CD4-positive, CD25-positive, alpha-beta regulatory T cell (primary cell): ENCODE measurements around the gene SPINT2. TPM values are rescaled to one million over a fixed set of nuclear protein-coding genes. Genes with fewer than 3 reads are reported as not detected.

Source experiments
- ATAC-seq, 2 donors: fragments of 150-1000 bp; cut with Tn5 transposase; one replicate each; pipeline ENCODE4 v1.10.0; 2021; ENCODE audit warnings: low read depth in 2 of 2, moderate number of reproducible peaks in 2 of 2, moderate library complexity in 1 of 2
- DNase-seq, 3 donors: peaks; one replicate each; pipeline versions ENCODE4 v3.0.0 to v3.0.0-alpha.2; 2012 to 2022; ENCODE audit warnings: mixed read lengths in 1 of 3
- H3K27ac ChIP-seq: one replicate; pipeline ENCODE4 v1.7.0; 2013; ENCODE audit warnings: mild to moderate bottlenecking, low read length; ENCODE audit not compliant: insufficient read depth, poor library complexity, severe bottlenecking
- H3K27me3 ChIP-seq: one replicate; pipeline ENCODE4 v1.7.0; 2013; ENCODE audit warnings: low read length; ENCODE audit not compliant: control insufficient read depth, insufficient read depth
- H3K36me3 ChIP-seq: one replicate; pipeline ENCODE4 v1.7.0; 2013; ENCODE audit warnings: mild to moderate bottlenecking, low read length, moderate library complexity; ENCODE audit not compliant: control insufficient read depth, insufficient read depth
- H3K4me1 ChIP-seq: 2 replicates; pipeline ENCODE4 v1.7.0; 2013; ENCODE audit warnings: mild to moderate bottlenecking, low read length; ENCODE audit not compliant: insufficient read depth, control insufficient read depth, poor library complexity, severe bottlenecking
- H3K4me3 ChIP-seq: one replicate; pipeline ENCODE4 v1.7.0; 2013; ENCODE audit warnings: low read depth, mild to moderate bottlenecking, low read length, moderate library complexity
- H3K9me3 ChIP-seq, 2 experiments: 1 replicate in 1 of 2; 2 replicates in 1 of 2; pipeline ENCODE4 v1.7.0; 2013; ENCODE audit warnings: low read length in 2 of 2, mild to moderate bottlenecking in 1 of 2, moderate library complexity in 1 of 2; ENCODE audit not compliant: control insufficient read depth in 2 of 2
- H3K27ac Mint-ChIP-seq, 3 donors: one replicate each; pipeline ENCODE4 v1.8.0; 2020 to 2022; ENCODE audit warnings: mild to moderate bottlenecking in 3 of 3, mixed read lengths in 3 of 3, moderate library complexity in 2 of 3
- H3K27me3 Mint-ChIP-seq: one replicate; pipeline ENCODE4 v1.8.0; 2022; ENCODE audit warnings: mild to moderate bottlenecking, mixed read lengths
- H3K36me3 Mint-ChIP-seq: one replicate; pipeline ENCODE4 v1.8.0; 2020; ENCODE audit warnings: mixed read lengths
- H3K4me1 Mint-ChIP-seq, 4 donors: one replicate each; pipeline ENCODE4 v1.8.0; 2020 to 2022; ENCODE audit warnings: mixed read lengths in 4 of 4, mild to moderate bottlenecking in 1 of 4
- H3K4me3 Mint-ChIP-seq, 4 donors: one replicate each; pipeline ENCODE4 v1.8.0; 2020 to 2022; ENCODE audit warnings: mild to moderate bottlenecking in 4 of 4, mixed read lengths in 4 of 4, moderate library complexity in 3 of 4
- H3K9me3 Mint-ChIP-seq, 7 donors: one replicate each; pipeline ENCODE4 v1.8.0; 2020 to 2022; ENCODE audit warnings: mixed read lengths in 7 of 7, mild to moderate bottlenecking in 3 of 7, moderate library complexity in 2 of 7
- polyA plus RNA-seq, 4 donors: library from polyadenylated mRNA; unstranded; fragments of 300-500 nt; fragmentation: Illumina TruSeq; gene quantifications; one replicate each; pipeline ENCODE4 v1.2.3, GENCODE V29; 2021
- total RNA-seq: library from RNA; stranded (reverse); gene quantifications from one replicate; pipeline ENCODE4 v1.2.3, GENCODE V29; 2022

The SPINT2 gene
- total and polyA plus RNA-seq, 5 donors from 2014 or later, result 15.6 to 70.4 (median 40.0) TPM

- Histone ChIP-seq H3K27ac (no peak overlapping the region), H3K4me3 (no peak overlapping the region), H3K4me1 (peaks cover 3% of the 10 kb centered on the region), H3K36me3 (no peaks in the 10 kb centered on the region), H3K27me3 (no peaks in the 10 kb centered on the region), H3K9me3 (no peaks in the 10 kb centered on the region)
- no peaks in the 10 kb centered on the region for H3K36me3 Mint-ChIP-seq
- no peak for ATAC-seq
- DNase-seq, result no peak
- no peaks in the 10 kb centered on the region for H3K9me3 Mint-ChIP-seq
- no peak overlapping the region for H3K27ac Mint-ChIP-seq
- peaks cover 14% of the 10 kb centered on the region for H3K27me3 Mint-ChIP-seq
- H3K4me3 Mint-ChIP-seq, result no peak overlapping the region
- peaks cover 0 to 8% (median 3%) of the 10 kb centered on the region in 4 donors for H3K4me1 Mint-ChIP-seq
Observed at GRCh38 chr19:38247126-38247525, 17.2 kb upstream of the SPINT2 start.

GRCh38 chr19:38247734-38248268, 16.6 kb upstream of the SPINT2 start:
- Mint-ChIP-seq H3K36me3 (no peaks in the 10 kb centered on the region), H3K4me3 (no peak overlapping the region), H3K27me3 (peaks cover 12% of the 10 kb centered on the region), H3K9me3 (no peaks in the 10 kb centered on the region), H3K27ac (peak overlapping the region in 1 of 3 donors; percentile 18), H3K4me1 (peaks cover 0 to 8% (median 3%) of the 10 kb centered on the region in 4 donors)
- DNase-seq (no peak), ATAC-seq (no peak)
- Histone ChIP-seq H3K27me3 (no peaks in the 10 kb centered on the region), H3K4me1 (peaks cover 3% of the 10 kb centered on the region), H3K9me3 (no peaks in the 10 kb centered on the region), H3K36me3 (no peaks in the 10 kb centered on the region), H3K4me3 (no peak overlapping the region), H3K27ac (no peak overlapping the region)

DNA sequence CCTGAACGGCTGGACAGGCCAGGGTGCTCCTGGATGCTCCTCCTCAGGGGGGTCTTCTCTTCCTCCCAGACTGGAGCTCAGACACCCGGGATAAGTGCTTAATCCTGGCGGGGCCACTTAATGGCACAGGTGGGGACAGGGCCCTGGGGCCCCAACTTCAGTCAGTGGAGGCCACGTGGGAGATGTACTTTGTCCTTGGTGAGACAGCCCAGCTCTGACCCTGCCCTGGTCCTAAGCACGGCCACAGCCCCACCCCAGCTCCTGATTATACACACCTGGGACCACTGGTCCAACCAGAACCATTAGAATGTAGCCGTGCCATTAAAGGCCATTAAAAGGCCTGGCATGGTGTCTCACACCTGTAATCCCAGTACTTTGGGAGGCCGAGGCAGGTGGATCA, 16.0 kb upstream of the SPINT2 start:
- H3K4me3 Mint-ChIP-seq, result no peak overlapping the region
- DNase-seq (no peak), ATAC-seq (no peak)

DNA sequence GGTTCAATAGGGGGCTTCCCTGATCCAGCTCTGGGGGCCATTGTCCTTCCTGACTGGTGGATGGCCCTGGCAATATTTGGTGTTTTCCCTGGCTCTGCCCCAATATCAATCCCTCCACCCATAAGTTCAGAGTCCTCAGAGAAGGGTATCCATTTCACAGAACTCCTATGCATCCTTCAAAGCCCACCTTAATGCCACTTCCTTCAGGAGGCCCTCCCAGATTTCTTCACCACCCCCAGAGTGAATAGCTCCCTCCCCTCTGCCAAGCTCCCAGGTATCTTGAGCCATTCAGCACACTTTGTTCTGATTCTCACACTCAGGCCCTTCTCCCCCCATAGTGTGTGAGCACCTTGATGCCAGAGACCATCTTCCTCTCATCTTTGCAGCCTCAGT, 13.9 kb upstream of the SPINT2 start:
- no peaks in the 10 kb centered on the region for H3K4me1 ChIP-seq
- H3K27me3 ChIP-seq, result no peaks in the 10 kb centered on the region
- ATAC-seq (no peak), DNase-seq (no peak)
- H3K9me3 ChIP-seq, result no peaks in the 10 kb centered on the region
- Mint-ChIP-seq H3K4me1 (peaks cover 0 to 5% (median 3%) of the 10 kb centered on the region in 4 donors), H3K27me3 (peaks cover 12% of the 10 kb centered on the region), H3K9me3 (no peaks in the 10 kb centered on the region), H3K4me3 (no peak overlapping the region), H3K27ac (no peak overlapping the region), H3K36me3 (no peaks in the 10 kb centered on the region)
- H3K36me3 ChIP-seq, result no peaks in the 10 kb centered on the region
- H3K4me3 ChIP-seq, result no peak overlapping the region
- H3K27ac ChIP-seq, result no peak overlapping the region

More for the DNA sequence above, 16.0 kb upstream of the SPINT2 start:
- Histone ChIP-seq H3K36me3 (no peaks in the 10 kb centered on the region), H3K27me3 (no peaks in the 10 kb centered on the region), H3K27ac (no peak overlapping the region), H3K4me1 (peaks cover 3% of the 10 kb centered on the region), H3K9me3 (no peaks in the 10 kb centered on the region), H3K4me3 (no peak overlapping the region)
- Mint-ChIP-seq H3K4me1 (peaks cover 0 to 8% (median 3%) of the 10 kb centered on the region in 4 donors), H3K36me3 (no peaks in the 10 kb centered on the region), H3K9me3 (no peaks in the 10 kb centered on the region), H3K27ac (no peak overlapping the region), H3K27me3 (peaks cover 10% of the 10 kb centered on the region)

DNA sequence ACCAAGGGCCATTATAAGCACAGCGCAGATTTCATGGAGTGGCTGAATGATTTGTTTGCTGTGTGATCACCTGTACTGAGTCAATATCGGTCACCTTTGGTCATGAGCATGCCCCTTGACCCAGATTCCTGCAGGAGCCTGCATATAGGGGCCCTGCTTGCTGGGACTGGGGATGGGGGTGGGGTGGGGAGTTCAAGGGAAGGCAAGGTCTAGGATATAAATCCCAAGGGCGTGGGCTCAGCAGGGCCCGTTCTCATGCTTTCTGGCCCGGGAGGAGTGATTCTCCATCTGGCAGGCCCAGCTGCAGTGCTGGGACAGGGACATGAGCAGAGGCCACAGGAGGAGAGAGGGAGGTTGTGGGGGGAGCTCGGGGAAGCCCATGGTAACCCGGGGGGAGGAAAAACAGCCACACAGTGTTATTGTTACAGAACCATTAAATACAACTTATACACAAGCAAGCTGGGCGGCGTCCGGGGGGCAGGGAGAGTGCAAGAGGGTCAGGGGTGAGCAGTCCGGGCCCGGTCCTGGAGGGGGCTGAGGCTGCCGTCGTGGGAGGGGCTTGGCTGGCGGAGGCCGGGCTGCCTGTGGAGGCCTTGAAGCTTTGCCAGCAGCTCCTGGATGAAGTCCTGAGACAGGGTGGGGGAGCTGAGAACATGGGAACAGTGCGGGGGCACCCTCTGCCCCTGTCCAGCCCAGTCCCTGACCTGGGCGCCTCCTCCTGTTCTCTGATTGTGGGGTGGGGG, 13.4 kb upstream of the SPINT2 start:
- H3K4me1 ChIP-seq, result no peaks in the 10 kb centered on the region
- ATAC-seq, result no peak
- DNase-seq, result no peak
- H3K27ac ChIP-seq, result no peak overlapping the region
- peaks cover 17% of the 10 kb centered on the region for H3K27me3 Mint-ChIP-seq
- H3K27ac Mint-ChIP-seq, result no peak overlapping the region
- H3K36me3 ChIP-seq, result no peaks in the 10 kb centered on the region
- H3K4me3 ChIP-seq, result no peak overlapping the region
- no peaks in the 10 kb centered on the region for H3K9me3 ChIP-seq
- no peaks in the 10 kb centered on the region for H3K36me3 Mint-ChIP-seq
- H3K4me3 Mint-ChIP-seq, result no peak overlapping the region
- H3K27me3 ChIP-seq, result peaks cover 2% of the 10 kb centered on the region
- H3K9me3 Mint-ChIP-seq, result no peaks in the 10 kb centered on the region
- peaks cover 0 to 7% (median 3%) of the 10 kb centered on the region in 4 donors for H3K4me1 Mint-ChIP-seq

DNA sequence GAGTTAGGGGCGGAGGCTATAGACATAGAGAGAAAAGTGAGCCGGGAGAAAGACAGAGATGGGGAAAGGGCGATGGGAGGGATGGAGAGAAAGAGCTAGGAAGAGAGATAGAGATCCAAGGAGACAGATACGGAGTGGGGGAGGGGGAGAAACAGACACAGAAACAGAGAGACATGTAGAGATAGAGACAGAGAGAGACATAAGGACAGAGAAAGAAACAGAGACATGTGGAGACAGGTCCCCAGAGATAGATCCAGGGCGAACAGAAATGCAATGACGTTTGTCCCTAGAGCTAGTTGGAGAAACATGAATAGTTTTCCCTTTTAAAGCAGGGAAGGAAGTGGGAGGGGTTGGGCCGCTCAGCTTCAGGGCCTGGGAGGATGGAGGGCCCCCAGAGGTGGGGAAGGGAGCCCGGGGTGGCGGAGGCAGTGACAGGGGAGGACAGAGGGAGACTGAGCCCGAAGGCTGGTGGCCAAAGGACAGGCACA, 12.8 kb upstream of the SPINT2 start:
- Mint-ChIP-seq H3K9me3 (no peaks in the 10 kb centered on the region), H3K36me3 (no peaks in the 10 kb centered on the region), H3K4me3 (peak overlapping the region in 1 of 4 donors; percentile 7), H3K27me3 (peaks cover 18% of the 10 kb centered on the region), H3K4me1 (peaks cover 0 to 7% (median 4%) of the 10 kb centered on the region in 4 donors), H3K27ac (no peak overlapping the region)
- no peak for ATAC-seq
- no peak overlapping the region for H3K27ac ChIP-seq
- no peak for DNase-seq
- H3K4me3 ChIP-seq, result no peak overlapping the region
- H3K27me3 ChIP-seq, result peaks cover 2% of the 10 kb centered on the region
- H3K36me3 ChIP-seq, result no peaks in the 10 kb centered on the region
- no peaks in the 10 kb centered on the region for H3K9me3 ChIP-seq
- H3K4me1 ChIP-seq, result peaks cover 4% of the 10 kb centered on the region

DNA sequence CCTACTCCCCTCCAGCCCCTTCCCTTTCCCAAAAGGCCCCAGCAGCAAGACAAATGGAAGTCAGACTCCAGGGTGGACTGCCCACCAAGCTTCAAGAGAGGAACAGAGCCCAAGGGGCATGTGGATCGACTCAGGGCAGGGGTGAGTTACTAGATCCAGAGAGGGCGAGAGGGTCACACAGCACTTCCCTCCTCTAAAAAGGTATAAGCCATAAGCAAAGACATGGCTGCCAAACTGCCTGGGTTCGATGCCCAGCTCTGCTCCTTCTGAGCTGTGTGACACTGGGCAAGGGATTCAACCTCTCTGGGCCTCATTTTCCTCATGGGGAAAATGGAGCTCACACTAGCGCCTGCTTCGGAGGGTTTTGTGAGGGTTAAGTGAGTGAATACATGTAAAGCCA, 12.0 kb upstream of the SPINT2 start:
- H3K36me3 ChIP-seq, result no peaks in the 10 kb centered on the region
- Mint-ChIP-seq H3K27ac (no peak overlapping the region), H3K4me1 (peaks cover 0 to 8% (median 6%) of the 10 kb centered on the region in 4 donors), H3K36me3 (no peaks in the 10 kb centered on the region), H3K27me3 (peaks cover 26% of the 10 kb centered on the region), H3K9me3 (no peaks in the 10 kb centered on the region), H3K4me3 (no peak overlapping the region)
- ATAC-seq (no peak), DNase-seq (no peak)
- no peaks in the 10 kb centered on the region for H3K9me3 ChIP-seq
- H3K27ac ChIP-seq, result no peak overlapping the region
- peaks cover 4% of the 10 kb centered on the region for H3K4me1 ChIP-seq
- peaks cover 2% of the 10 kb centered on the region for H3K27me3 ChIP-seq
- no peak overlapping the region for H3K4me3 ChIP-seq
